Panc1 (cell line): ENCODE data around the gene SETD3.

Experiments used
- CTCF ChIP-seq: fragments of 450-650 bp; IDR thresholded peaks from 2 replicates; pipeline ENCODE4 v1.5.1; 2017; ENCODE audit warnings: mild to moderate bottlenecking
- POLR2AphosphoS5 ChIP-seq: IDR thresholded peaks from 2 replicates; pipeline ENCODE4 v1.6.1; 2012; ENCODE audit warnings: mild to moderate bottlenecking, low read depth, low read length, moderate library complexity

- no peak for TF ChIP-seq CTCF
- TF ChIP-seq POLR2AphosphoS5: no peak
Observed at GRCh38 chr14:99452968-99453367, 27.7 kb downstream of the SETD3 start.
